Keratinocyte (primary cell): ENCODE measurements around the gene HABP4. TPM values are rescaled to one million over a fixed set of nuclear protein-coding genes. Genes with fewer than 3 reads are reported as not detected.

ENCODE experiments used
- DNase-seq: peaks from one replicate; pipeline ENCODE4 v3.0.0-alpha.2; 2011; ENCODE audit warnings: low read depth, missing footprints, low spot score
- FAIRE-seq: peaks from 2 replicates; lab custom pipeline; 2011; peaks lifted over from hg19 to GRCh38; lab: Jason Lieb, UNC
- H2AFZ ChIP-seq: 2 replicates; pipeline ENCODE4 v1.6.0; 2012; ENCODE audit warnings: low read length, control low read depth, inconsistent platforms; ENCODE audit not compliant: control insufficient read depth
- H3K27ac ChIP-seq: 2 replicates; pipeline ENCODE4 v1.5.1; 2011; ENCODE audit warnings: low read length; ENCODE audit not compliant: control insufficient read depth, insufficient read depth
- H3K27me3 ChIP-seq: 3 replicates; pipeline ENCODE4 v1.6.0; 2011; ENCODE audit warnings: low read length; ENCODE audit not compliant: control insufficient read depth, insufficient read depth; ENCODE audit errors: extremely low read depth
- H3K36me3 ChIP-seq, 2 experiments: 2 replicates in 1 of 2; 3 replicates in 1 of 2; pipeline ENCODE4 v1.5.1; 2011; ENCODE audit warnings: low read length in 2 of 2, mild to moderate bottlenecking in 1 of 2; ENCODE audit not compliant: control insufficient read depth in 2 of 2, insufficient read depth in 2 of 2; ENCODE audit errors: extremely low read depth in 1 of 2
- H3K4me1 ChIP-seq: 3 replicates; pipeline ENCODE4 v1.5.1; 2011; ENCODE audit warnings: low read length; ENCODE audit not compliant: control insufficient read depth, insufficient read depth; ENCODE audit errors: extremely low read depth
- H3K4me2 ChIP-seq: 3 replicates; pipeline ENCODE4 v1.6.0; 2011; ENCODE audit warnings: low read depth, low read length; ENCODE audit not compliant: control insufficient read depth, insufficient read depth; ENCODE audit errors: extremely low read depth
- H3K4me3 ChIP-seq, 3 experiments: fragments of 200-600 bp in 1 of 3; sonication (generic) in 1 of 3; 2 replicates in 2 of 3; 3 replicates in 1 of 3; pipeline ENCODE4 v1.5.1; 2011 to 2016; ENCODE audit warnings: low read length in 3 of 3, mild to moderate bottlenecking in 3 of 3, control low read depth in 2 of 3, inconsistent platforms in 1 of 3, low read depth in 1 of 3, mixed read lengths in 1 of 3, mixed run types in 1 of 3, moderate library complexity in 1 of 3; ENCODE audit not compliant: control insufficient read depth in 2 of 3, insufficient read depth in 2 of 3; ENCODE audit errors: extremely low read depth in 1 of 3
- H3K79me2 ChIP-seq: 2 replicates; pipeline ENCODE4 v1.6.0; 2012; ENCODE audit warnings: low read length; ENCODE audit not compliant: control insufficient read depth, insufficient read depth
- H3K9ac ChIP-seq: 3 replicates; pipeline ENCODE4 v1.6.0; 2011; ENCODE audit warnings: low read length; ENCODE audit not compliant: control insufficient read depth, insufficient read depth; ENCODE audit errors: extremely low read depth
- H3K9me1 ChIP-seq: 3 replicates; pipeline ENCODE4 v1.6.0; 2011; ENCODE audit warnings: low read length; ENCODE audit not compliant: control insufficient read depth, insufficient read depth; ENCODE audit errors: extremely low read depth
- H3K9me3 ChIP-seq: 2 replicates; pipeline ENCODE4 v1.5.1; 2012; ENCODE audit warnings: low read depth, low read length; ENCODE audit not compliant: control insufficient read depth
- H4K20me1 ChIP-seq: 3 replicates; pipeline ENCODE4 v1.6.0; 2011; ENCODE audit warnings: low read length; ENCODE audit not compliant: control insufficient read depth, insufficient read depth; ENCODE audit errors: extremely low read depth
- CTCF ChIP-seq, 3 experiments: IDR thresholded peaks in 1 of 3; conservative IDR thresholded peaks in 1 of 3; optimal IDR thresholded peaks in 1 of 3; 2 replicates in 2 of 3; 3 replicates in 1 of 3; pipeline versions ENCODE3 to v1.5.1; 2011; ENCODE audit warnings: low read length in 3 of 3, mild to moderate bottlenecking in 3 of 3, moderate library complexity in 2 of 3, control low read depth in 1 of 3, inconsistent platforms in 1 of 3; ENCODE audit not compliant: insufficient read depth in 2 of 3; ENCODE audit errors: extremely low read depth in 1 of 3
- EZH2 ChIP-seq: IDR thresholded peaks from one replicate; pipeline ENCODE4 v1.6.1; 2012; ENCODE audit warnings: inconsistent platforms, mild to moderate bottlenecking, low read length, moderate library complexity
- dilution Hi-C: fragments of 300-500 bp; cut with MboI; formaldehyde crosslinking; loops from one replicate; pipeline ENCODE4 v1.7.0; 2020; ENCODE audit warnings: low sequenced_read_pairs; ENCODE audit not compliant: extremely low pct_ligation_motif_present
- polyA minus RNA-seq, 3 experiments: library from RNA; depleted of rRNA, polyadenylated mRNA; stranded (reverse); fragments of >200 nt; gene quantifications; 1 replicate in 1 of 3; 2 replicates in 1 of 3; 3 replicates in 1 of 3; pipeline ENCODE4 v1.2.3, GENCODE V29; 2011
- polyA plus RNA-seq, 5 experiments: library from polyadenylated mRNA; depleted of rRNA in 3 of 5; stranded (reverse) in 3 of 5; stranded (forward) in 1 of 5; unstranded in 1 of 5; fragments of >200 nt; gene quantifications; 1 replicate in 1 of 5; 2 replicates in 3 of 5; 3 replicates in 1 of 5; pipeline versions ENCODE4 v1.2.1 to v1.2.3, GENCODE V29; 2011 to 2012; ENCODE audit warnings: missing spikeins in 2 of 5, low read depth in 1 of 5, low replicate concordance in 1 of 5

Gene HABP4
- polyA plus RNA-seq (4.5 to 7.7 TPM (median 6.8 TPM) in 3 replicates), polyA minus RNA-seq (1.0 to 3.3 TPM (median 2.6 TPM) in 3 replicates)
- 10.8 TPM for polyA plus RNA-seq (2011; ENCODE audit: low read depth)
- polyA plus RNA-seq (2011; cell fraction: cytosol; rRNA removed) = 6.6 and 8.4 TPM in 2 replicates
- polyA plus RNA-seq (2011; cell fraction: nucleus; rRNA removed) = 6.3 and 8.0 TPM in 2 replicates
- polyA plus RNA-seq (2012; ENCODE audit: low replicate concordance) = 8.4 and 9.3 TPM in 2 replicates
- polyA minus RNA-seq (2011; cell fraction: cytosol; rRNA and poly(A)+ RNA removed) = 4.6 TPM
- polyA minus RNA-seq (2011; cell fraction: nucleus; rRNA and poly(A)+ RNA removed) = 1.4 and 1.9 TPM in 2 replicates

DNA sequence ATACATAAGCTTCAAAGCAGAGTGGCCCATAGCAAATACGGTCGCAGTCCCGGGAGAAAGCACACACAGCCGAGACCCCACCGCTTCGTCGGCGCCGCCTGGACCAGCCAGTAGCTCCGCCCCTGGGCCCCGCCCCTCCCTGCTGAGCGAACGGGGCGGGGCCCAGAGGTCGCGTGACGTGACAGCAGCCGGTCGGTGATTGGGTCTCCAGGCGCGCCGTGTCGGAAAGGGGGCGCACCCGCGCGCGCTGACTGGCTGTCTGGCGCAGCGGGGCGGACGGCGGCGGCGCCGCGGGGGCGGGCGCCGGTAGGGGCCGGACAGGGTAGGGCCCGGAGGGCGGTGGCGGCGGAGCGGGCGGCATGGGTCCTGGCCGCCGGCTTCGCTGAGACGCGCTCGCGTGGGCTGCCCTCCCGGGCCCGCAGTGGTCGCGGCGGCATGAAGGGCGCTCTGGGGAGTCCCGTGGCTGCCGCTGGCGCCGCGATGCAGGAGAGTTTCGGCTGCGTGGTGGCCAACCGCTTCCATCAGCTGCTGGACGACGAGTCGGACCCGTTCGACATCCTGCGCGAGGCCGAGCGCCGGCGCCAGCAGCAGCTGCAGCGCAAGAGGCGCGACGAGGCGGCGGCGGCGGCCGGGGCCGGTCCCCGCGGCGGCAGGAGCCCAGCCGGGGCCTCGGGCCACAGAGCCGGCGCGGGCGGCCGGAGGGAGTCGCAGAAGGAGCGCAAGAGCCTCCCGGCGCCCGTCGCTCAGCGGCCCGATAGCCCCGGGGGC, at the start of gene HABP4:
Gene HABP4, plus strand, starts transcription at position 325 of the 768 bp plus-strand sequence. Its CDS starts 111 bp downstream, at position 436.
- Histone ChIP-seq H3K27ac (peak within 1 kb of the TSS; percentile 40), H3K79me2 (peaks cover 15% of the 10 kb centered on the region), H4K20me1 (no peaks in the 10 kb centered on the region), H3K4me2 (peak within 1 kb of the TSS; percentile 94), H3K4me1 (peaks cover 10% of the 10 kb centered on the region), H3K9ac (peak within 1 kb of the TSS; percentile 69), H3K9me1 (no peaks in the 10 kb centered on the region), H3K9me3 (no peaks in the 10 kb centered on the region), H3K36me3 (no peaks in the 10 kb centered on the region), H2AFZ (peak within 1 kb of the TSS; percentile 91), H3K27me3 (no peaks in the 10 kb centered on the region), H3K4me3 (peak within 1 kb of the TSS; percentile 59 to 84 (median 82))
- FAIRE-seq (no peak), DNase-seq (peak; percentile 35)
- no peak for TF ChIP-seq CTCF (optimal IDR thresholded peaks at IDR 0.05 in 1 of 3, IDR thresholded peaks at IDR 0.05 in 1 of 3, conservative IDR thresholded peaks at IDR 0.05 in 1 of 3; ENCODE audit: extremely low read depth in 1 of 3, insufficient read depth in 2 of 3, low read length in 3 of 3)
- no peak for TF ChIP-seq EZH2
- dilution Hi-C loops = no loop called here

- Histone ChIP-seq H2AFZ (no peak overlapping the region), H3K9me1 (no peaks in the 10 kb centered on the region), H3K4me1 (no peaks in the 10 kb centered on the region), H3K27me3 (no peaks in the 10 kb centered on the region), H3K9ac (no peak overlapping the region), H3K36me3 (no peaks in the 10 kb centered on the region), H3K4me3 (no peak overlapping the region), H3K9me3 (no peaks in the 10 kb centered on the region), H3K79me2 (peaks cover 39% of the 10 kb centered on the region), H3K27ac (no peak overlapping the region), H4K20me1 (no peaks in the 10 kb centered on the region), H3K4me2 (no peak overlapping the region)
- no peak for TF ChIP-seq CTCF (optimal IDR thresholded peaks at IDR 0.05 in 1 of 3, IDR thresholded peaks at IDR 0.05 in 1 of 3, conservative IDR thresholded peaks at IDR 0.05 in 1 of 3; ENCODE audit: extremely low read depth in 1 of 3, insufficient read depth in 2 of 3, low read length in 3 of 3)
- TF ChIP-seq EZH2 = no peak
- dilution Hi-C loops = no loop called here
- DNase-seq (no peak), FAIRE-seq (no peak)
These were observed 41.3 kb upstream of the HABP4 start for GRCh38 chr9:96408409-96409280.
